DMS114 treated with DMSO at 0.1 percent for 48 hours (cell line): Measurements from ENCODE around the gene LTBP2.
A peak's percentile ranks its signal among the peaks of the same experiment; 100 is the strongest.

Source experiments
- DNase-seq: peaks from one replicate; lab custom pipeline; 2025; ENCODE audit not compliant: unreplicated experiment; lab: John Stamatoyannopoulos, UW

LTBP2 gene

DNA sequence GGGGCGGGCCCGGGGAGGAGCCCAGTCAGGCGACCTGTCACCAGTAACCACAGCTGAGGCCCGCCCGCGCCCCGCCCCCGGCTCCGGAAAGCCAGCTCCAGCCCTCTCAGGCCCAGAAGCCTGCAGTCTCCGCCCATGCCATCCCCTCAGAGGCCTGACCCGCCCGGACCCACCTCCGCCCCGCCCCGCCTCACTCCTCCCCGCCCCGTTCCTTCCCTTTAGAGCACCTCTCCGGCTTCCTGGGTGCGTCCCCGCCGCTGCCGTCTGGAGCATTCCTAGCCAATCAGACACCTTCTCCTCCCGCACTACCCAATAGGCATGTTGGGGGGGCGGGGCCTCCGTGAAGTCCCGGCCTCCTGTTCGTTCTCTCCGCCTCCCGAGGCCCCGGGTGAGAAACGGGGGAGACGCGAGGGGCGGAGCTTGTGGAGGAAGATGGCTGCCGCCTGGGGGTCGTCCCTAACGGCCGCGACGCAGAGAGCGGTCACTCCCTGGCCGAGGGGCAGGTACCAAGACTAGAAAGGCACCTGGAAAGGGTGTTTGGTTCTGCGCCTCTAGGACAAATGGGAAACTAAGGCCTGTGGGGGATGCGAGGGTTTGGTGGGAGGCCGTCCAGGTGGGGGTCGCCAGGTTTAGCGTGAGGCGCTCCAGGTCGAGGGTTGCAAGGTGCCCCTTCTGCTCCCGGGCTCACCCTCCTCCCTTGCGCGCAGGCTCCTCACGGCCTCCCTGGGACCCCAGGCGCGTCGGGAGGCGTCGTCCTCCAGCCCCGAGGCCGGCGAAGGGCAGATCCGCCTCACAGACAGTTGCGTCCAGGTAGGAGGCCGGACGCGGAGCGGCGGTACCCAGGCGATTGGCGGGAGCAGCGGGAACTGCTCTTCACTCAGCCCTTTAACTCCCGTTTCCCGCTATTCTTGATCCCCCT lies 118.4 kb downstream of the LTBP2 start, which contains the start of gene ISCA2:
Gene ISCA2 (plus strand): TSS at position 423 of the 919 bp plus-strand sequence. CDS start 10 bp downstream, at position 433.
- peak; percentile 98 for DNase-seq

DNA sequence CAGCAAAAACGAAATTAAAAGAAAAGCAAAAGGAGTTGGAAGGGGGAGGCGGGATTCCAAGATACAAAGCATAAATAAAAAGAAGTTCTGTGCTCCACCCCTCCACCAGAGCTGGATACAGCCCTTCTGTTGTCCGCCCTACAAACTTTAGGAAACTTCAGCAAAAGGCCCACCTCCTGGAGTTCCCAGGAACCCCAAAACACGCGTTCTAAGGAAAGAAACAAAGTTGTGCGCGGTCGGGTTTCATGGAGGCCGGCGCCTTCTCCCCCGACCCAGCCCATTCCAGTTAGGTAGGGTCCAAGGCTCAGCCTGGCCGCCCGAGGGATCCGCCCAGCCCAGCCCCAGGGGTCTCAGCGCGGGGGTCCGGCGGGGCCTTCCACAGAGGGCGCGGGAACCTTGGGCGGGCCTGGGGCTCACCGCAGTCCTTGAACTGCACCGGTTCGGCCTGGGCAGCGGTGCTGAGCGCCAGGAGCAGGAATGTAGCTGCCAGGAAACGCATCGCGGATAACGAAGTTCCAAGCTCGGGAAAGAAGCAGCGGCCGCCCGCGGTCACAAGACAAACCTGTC lies 119.2 kb downstream of the LTBP2 start, which contains the start of gene NPC2:
Gene NPC2 (minus strand): TSS at position 530 of the 567 bp plus-strand sequence. CDS start 31 bp downstream, at position 499.
- DNase-seq, result no peak

DNA sequence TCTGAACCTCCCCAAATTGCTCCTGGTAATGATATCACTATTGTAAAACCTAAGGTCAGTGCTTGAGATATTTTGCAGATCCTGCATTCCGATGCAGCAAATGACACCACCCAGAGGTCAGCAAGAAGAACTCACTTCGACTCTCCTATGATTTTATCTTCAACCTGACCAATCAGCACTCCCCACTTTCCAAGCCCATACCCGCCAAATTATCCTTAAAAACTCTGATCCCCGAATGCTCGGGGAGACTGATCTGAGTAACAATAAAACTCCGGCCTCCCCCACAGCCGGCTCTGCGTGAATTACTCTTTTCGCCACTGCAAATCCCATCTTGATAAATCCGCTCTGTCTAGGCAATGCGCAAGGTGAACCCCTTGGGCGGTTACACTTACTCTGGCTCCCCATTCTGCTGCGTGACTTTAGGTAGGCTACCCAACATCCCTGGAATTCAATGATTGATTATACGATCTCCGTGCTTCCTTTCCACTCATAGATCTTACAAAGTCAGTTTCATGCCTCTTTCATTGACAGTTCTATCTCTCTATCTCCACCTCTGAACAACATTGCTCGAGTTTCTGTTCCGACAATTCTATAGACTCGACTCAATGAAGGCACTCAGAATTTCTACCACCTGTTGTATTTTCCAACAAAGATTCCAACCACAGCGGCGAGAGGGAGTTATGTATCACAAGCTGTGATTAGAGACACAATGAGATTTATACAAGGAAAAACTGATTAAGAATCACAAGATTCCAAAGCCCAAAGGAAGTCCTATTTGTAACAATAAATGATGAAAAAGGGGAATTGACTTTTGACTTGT lies 119.9 kb downstream of the LTBP2 start:
- no peak for DNase-seq

DNA sequence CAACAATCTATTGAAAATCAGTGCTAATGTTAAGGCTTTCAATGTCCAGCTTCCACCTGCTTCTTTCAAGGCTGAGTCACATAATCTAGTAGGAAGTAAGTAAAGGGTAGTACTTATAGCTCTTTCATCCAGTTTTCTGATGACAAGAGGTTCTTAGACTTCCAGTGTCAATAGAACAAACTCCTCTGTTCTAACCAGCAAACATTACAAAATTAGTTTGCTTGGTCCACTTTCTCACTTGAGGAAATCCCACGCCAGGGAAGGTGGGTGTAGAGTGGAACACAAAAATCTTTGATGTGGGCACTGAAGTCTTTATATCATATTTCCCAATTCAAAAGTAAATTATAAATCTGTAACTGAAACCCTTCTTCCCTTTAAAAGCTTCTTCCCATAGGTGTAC lies 121.6 kb downstream of the LTBP2 start:
- DNase-seq, result no peak

DNA sequence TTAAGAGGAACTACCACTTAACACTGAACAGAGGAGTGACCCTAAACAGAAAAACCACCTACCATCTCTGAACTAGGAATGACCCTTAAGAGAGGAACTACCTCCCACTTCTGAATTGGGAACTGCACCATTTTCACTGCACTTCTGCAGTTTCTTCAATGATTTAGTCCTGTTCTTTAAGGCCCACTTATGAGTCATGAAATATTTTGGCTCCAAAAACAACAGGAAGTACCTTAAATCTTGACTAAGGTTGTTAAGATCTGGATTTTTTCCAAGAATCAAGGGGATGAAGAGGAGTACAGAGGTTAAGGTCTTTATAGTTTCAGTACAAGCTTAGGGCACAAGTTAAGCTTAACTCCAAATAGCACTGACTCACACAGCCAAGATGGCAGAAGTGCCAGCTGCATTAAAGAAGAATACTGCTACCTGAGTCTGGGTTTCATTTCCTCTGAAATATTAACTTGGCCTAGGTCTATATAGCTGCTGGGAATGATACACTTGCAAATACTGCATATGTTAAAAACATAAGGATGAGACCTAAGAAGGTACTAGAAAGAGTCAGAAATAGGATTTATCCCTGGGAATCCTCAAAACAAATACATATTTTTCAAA lies 123.1 kb downstream of the LTBP2 start:
- DNase-seq, result no peak

DNA sequence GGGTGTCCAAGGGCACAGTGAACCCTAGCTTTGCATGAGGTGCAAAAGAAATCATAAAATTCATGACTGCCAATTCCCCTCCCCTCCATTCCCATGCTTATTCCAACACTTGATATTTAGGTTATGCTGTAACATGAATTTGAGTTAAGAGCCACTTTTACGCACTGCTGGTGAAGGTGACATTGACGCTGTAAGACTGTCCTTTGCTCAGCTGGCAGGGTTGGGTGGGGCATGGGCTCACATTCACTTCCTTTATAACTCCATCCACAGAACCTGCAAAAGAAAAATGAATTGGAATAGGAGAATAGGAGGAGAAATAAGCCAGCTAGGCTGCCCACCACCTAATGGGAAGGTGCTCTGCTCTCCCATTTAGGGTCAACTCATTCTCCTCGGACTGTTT lies 125.9 kb downstream of the LTBP2 start:
- DNase-seq, result no peak

DNA sequence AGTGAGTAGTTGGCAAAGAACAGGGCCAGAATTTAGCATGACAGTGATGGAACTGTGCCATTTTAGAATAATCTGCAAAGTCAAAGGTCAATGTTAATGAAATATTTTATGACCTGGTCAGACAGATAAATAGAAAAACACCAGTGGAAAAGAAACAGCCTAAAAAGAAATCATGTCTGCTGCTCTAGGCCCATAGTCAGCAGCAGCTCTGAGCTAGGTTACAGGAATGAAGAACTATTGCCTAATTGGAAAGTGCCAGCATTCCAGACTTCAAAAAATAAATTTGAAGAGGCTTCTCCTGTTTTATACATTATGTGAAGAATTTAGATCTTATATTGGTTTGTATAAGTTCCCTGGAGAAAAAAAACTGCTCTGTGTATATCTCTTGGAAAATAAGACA lies 128.7 kb downstream of the LTBP2 start:
- no peak for DNase-seq

DNA sequence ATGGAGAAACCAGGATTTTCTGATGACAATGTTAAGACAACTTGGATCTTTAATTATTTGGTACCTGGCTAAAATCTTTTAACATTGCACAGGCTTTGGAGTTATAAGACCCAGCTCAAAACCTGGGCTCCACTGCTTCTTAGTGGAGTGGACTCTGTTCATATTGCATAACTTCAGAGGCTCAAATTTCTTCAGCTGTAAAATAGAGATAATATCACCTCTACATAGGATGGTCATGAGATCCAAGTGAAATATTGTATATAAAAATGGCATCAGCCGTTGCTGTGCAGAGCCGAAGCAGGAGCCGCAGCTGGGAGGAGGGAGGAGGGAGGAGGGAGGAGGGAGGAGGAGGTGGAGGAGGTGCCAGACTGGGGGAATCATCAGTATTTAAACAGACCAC lies 129.5 kb downstream of the LTBP2 start:
- DNase-seq, result no peak

DNA sequence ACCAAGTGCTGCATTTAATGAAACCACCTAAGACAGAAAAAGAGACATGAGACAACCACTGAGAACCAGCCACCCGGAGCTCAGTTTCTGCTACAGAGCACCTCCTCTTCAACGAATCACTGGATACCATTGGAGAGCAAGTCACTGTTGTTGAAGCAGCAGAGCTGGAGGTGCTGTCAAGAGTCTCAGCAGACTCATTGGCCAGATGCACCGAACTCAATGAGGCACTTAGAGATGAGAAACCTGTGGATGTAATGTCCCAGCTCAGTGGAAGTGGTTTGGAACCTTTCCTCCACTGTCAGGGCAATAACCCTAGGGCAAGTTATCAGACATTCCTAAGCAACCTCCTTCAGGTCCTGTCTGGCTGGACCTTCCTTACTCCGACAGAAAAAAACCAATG lies 132.0 kb downstream of the LTBP2 start:
- DNase-seq, result no peak

DNA sequence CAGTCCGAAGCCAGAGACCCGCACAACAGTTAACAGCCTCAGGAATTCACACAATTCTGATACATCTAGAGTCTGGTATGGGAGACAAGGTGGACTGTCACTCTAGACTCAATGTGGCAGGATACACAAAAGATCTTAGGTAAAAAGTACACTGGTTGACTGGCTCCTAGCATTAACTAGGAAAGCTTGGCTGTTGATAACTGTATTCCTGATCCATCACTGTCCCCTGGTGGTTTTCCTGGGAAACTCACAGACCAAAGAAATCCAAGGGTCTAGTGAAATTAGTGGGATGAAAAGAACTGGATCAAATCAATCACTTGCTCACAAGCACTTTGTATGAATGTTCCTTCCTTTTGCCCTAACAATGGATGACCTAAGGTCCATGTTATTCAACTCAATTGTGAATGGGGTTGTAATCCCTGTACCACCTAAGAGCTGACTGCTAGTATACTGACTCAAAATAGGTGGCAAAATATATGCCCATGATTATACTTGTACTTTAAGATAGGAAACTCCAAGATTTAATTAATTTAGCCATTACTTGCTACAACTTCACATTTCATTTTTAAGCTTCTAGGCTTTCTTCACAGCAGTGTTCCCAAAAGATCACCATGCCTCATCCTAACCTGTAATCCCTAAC lies 132.9 kb downstream of the LTBP2 start:
- peak; percentile 39 for DNase-seq

DNA sequence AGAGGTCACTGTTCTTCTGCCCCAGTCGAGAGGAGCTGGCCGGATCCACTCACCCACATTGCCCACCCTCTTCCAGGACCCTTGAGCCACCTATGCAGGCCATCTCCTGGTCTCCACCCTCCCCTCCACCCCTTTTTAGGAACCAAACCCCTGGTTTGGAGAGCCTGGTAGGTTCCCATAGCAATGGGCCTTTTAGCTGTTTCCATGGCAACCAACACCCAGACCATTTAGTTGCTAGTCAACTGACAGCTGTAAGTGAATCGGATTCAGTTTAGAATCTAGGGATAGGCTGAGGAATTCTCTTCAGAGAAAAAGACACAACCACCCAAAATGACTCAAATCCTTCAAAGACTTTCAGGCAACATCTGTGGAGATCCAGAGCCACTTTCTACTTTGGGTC lies 135.4 kb downstream of the LTBP2 start:
- no peak for DNase-seq

DNA sequence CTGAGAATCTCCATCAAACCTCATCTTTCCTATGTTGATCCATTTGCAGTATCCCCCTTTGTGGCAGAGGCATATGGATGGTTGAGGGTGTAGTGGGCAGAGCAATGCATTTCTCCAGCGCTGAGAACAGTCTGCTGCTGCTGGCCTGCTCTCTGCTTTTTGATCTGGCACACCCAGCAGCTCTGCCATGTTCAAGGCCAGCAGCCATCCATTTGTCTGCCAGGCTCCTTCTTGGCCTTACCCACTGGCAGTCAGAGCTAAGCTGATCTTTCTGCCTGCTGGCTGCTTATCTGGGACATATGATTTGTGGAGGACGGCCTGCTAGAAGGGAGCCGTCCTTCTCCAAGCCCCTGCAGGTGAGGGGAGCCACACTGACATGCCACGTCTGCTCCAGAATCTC lies 135.9 kb downstream of the LTBP2 start:
- no peak for DNase-seq

DNA sequence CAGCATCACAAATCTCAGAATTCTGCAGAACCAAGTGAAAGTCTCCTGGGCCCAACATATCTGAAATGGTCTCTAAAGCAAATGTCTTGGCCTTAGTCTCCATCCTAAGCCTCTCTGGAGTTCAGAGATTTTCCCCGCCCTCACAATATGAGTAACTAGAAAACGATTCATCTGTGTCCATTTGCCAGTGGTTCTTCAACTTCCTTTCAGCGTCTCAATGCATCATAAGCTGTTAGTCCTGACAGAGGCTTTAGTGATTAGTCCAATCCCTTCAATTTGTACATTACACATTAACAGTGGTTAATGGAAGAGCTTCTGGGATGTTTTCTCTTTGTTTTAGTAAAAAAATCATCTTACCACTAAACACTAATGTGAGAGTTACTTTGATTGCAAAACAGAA lies 136.4 kb downstream of the LTBP2 start:
- no peak for DNase-seq

DNA sequence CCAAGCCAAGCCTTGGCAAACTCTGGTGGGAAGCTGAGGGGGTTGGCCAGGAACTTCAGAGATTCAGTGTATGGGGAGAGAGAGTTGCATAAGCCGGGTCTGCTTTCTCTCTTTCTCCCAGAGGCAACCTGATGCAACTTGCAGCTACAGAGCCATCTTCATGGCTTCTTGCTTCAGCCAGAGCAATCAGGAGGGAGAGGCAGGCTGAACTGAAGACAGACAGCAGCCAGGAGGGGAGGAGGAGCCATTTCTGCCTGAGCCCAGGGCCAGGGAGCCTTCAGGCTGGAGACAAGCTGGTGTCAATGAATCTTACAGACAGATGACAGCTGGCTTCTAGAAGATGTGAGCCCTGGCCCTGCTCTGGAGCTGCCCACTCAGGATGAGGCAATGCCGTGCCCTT lies 137.7 kb downstream of the LTBP2 start:
- DNase-seq, result no peak

DNA sequence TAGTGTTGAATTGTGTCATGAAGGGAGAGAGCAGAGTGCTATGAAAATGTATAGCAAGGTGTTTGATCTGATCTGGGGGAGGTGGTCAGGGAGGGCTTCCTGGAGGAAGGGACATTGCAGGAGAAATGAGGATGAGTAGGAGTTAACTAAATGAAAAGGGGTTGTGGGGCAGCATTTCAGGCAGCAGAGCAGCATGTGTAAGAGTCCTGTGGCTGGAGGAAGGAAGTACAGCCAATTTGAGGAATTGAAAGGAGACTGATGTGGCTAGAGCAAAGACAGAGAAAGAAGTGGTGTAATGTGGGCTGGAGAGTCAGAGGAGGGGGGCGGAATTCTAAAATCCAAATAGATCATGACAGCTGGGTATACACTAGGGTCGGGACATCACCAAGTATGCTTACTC lies 139.4 kb downstream of the LTBP2 start:
- no peak for DNase-seq

DNA sequence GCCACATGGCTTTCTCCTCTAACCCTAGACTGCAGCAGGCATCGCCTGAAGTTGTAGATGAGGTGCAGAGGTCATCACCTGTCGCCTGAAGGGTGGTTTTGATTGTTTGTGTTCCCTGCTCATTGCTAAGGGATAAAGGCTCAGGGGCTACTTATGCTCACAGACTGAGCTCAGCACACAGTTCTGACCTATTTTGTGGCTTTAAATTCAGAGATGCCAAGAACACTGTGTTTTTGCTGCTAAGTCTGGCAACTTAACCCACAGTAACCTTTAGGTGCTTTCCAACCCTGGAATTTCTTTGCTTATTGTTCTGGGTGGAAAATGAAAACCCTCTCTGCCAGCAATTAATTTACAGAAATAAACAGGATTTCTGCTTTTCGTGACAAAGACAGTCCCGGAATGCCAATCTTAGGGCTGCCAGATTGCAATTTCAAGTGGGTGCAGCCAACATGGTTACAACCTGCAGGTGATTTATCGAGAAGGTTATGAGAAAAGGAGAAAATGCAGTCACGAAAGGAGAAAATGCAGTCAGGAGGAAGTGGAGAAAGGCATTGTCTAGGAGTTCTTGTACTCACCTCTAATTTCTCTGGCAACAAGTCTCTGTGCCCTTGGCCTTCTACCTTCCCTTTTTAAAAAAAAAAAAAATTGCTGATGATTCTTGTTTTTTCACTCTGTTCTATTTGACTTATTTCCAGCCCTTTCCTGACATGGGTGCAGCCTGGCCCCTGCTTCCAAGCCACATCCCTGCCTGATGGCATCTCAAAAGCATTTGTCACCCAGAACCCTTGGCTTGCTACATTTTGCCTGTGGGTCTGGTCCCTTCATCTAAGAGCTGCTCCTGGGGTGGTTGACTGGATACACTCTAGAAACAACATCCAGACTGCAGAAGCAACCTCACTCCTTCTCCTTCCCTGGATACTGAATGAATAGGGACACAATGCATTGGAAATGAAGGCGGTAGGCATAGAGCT lies 142.2 kb downstream of the LTBP2 start:
- DNase-seq, result no peak

DNA sequence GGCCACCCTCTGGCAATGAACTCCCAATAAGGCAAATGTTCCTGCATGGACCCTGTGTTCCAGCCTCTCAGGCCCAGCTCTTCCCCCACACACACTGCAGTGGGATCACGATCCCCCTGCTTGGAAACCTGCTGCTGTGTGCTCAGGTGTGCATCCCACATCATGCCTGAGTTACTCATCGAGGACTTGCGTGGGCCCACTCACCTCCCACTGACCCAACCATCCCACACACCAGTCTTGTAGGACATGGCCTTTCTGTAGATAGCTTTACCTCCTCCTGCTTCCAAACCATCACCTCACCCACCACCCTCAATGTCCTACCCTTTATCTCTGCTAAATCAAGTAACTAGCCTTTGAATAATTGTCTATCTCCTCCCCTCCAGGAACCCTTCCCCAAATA lies 143.5 kb downstream of the LTBP2 start:
- no peak for DNase-seq

DNA sequence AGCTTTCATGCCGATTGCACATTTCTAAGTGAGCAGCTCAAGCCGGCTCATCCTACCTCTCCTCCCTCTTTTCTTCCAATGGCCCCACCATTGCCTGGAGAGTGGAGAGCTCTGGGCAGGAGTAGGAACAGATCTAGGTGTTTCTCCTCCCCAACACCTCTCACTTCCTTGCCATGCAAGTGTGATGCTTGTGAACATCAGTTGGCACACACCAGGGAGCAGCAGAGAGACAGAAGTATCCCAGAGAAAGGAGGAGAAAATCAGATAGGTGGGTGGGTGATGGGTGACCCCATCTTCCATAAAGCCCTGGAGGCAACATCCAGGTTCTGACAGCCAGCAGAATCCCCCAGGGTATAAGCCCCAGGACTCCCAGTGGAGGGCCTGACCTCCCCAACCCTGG lies 146.7 kb downstream of the LTBP2 start:
- DNase-seq, result no peak

DNA sequence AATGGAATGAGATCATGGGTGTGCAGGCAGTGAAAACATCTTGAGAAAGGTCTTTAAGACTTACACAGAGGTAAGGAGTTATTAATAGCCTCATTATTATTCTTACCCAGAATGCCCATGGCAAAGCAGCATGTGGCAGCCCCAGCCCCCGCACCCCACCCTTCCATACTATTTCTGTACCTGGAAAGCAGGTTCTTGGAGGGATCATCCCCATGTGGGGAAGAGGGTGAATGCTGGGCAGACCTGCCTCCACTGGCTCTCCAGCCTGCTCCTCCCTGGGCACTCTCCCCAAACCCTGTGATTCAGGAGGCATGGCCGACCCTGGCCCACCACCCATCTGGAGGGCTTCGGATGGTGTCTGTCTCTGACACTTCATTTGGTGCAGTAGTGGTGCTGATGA lies 147.3 kb downstream of the LTBP2 start:
- no peak for DNase-seq

DNA sequence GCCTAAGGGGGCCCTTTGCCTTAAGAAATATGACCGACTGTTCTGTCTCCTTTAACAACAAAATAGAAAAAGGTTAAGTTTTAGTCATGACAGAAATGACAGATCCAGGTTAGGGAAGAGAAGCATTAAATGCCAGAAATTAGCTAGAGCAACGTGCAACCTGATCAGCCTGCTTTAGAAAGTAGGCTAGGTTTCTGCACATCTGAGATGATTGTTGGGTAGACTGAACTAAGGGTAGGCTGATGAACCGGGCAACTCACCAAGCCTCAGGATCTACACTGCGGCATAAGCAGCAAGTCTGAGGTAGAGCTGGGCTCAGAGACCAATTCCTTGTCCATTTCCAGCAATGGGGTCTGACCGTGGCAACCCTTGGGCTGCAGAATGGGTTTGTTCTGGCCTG lies 148.3 kb downstream of the LTBP2 start:
- no peak for DNase-seq
